Measurements from ENCODE around the gene BCL7A. TPM values are rescaled to one million over a fixed set of nuclear protein-coding genes. Genes with fewer than 3 reads are reported as not detected.

BCL7A gene
- total and polyA plus RNA-seq, 9 of the 15 experiments (the other 6 are each of a cell fraction or from before 2014, with no cell fraction given) = 0.25 to 21.9 (median 14.9) TPM

DNA sequence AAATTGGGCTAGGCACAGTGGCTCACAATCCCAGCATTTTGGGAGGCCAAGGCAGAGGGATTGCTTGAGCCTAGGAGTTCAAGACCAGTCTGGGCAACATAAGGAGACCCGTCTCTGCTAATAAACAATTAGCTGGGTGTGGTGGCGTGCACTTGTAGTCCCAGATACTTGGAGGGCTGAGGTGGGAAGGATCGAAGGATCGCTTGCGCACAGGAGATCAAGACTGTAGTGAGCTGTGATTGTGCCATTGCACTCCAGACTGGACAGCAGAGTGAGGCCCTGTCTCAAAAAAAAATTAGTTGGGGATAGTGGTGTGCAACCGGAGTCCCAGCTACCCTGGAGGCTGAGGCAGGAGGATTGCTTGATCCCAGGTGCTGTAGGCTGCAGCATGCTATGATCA is 38.7 kb upstream of the BCL7A start:
- no peak for FAIRE-seq
- TF ChIP-seq MYC (IDR thresholded peaks at IDR 0.05; ENCODE audit: low read depth, low read length) = no peak
- no peak for TF ChIP-seq MYC (CRISPR knock-in tag; IDR thresholded peaks at IDR 0.05; ENCODE audit: borderline replicate concordance, low read depth)
- TF ChIP-seq, protein P1, sequence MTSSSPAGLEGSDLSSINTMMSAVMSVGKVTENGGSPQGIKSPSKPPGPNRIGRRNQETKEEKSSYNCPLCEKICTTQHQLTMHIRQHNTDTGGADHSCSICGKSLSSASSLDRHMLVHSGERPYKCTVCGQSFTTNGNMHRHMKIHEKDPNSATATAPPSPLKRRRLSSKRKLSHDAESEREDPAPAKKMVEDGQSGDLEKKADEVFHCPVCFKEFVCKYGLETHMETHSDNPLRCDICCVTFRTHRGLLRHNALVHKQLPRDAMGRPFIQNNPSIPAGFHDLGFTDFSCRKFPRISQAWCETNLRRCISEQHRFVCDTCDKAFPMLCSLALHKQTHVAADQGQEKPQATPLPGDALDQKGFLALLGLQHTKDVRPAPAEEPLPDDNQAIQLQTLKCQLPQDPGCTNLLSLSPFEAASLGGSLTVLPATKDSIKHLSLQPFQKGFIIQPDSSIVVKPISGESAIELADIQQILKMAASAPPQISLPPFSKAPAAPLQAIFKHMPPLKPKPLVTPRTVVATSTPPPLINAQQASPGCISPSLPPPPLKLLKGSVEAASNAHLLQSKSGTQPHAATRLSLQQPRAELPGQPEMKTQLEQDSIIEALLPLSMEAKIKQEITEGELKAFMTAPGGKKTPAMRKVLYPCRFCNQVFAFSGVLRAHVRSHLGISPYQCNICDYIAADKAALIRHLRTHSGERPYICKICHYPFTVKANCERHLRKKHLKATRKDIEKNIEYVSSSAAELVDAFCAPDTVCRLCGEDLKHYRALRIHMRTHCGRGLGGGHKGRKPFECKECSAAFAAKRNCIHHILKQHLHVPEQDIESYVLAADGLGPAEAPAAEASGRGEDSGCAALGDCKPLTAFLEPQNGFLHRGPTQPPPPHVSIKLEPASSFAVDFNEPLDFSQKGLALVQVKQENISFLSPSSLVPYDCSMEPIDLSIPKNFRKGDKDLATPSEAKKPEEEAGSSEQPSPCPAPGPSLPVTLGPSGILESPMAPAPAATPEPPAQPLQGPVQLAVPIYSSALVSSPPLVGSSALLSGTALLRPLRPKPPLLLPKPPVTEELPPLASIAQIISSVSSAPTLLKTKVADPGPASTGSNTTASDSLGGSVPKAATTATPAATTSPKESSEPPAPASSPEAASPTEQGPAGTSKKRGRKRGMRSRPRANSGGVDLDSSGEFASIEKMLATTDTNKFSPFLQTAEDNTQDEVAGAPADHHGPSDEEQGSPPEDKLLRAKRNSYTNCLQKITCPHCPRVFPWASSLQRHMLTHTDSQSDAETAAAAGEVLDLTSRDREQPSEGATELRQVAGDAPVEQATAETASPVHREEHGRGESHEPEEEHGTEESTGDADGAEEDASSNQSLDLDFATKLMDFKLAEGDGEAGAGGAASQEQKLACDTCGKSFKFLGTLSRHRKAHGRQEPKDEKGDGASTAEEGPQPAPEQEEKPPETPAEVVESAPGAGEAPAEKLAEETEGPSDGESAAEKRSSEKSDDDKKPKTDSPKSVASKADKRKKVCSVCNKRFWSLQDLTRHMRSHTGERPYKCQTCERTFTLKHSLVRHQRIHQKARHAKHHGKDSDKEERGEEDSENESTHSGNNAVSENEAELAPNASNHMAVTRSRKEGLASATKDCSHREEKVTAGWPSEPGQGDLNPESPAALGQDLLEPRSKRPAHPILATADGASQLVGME (CRISPR knock-in tag; IDR thresholded peaks at IDR 0.05) = no peak
- TF ChIP-seq FOXM1 (IDR thresholded peaks at IDR 0.05; ENCODE audit: low read depth) = no peak
- no peak for TF ChIP-seq FOXM1 (CRISPR knock-in tag; IDR thresholded peaks at IDR 0.05; ENCODE audit: low read depth)
- TF ChIP-seq ZNF444 (CRISPR knock-in tag; IDR thresholded peaks at IDR 0.05) = no peak
- TF ChIP-seq, protein P2, sequence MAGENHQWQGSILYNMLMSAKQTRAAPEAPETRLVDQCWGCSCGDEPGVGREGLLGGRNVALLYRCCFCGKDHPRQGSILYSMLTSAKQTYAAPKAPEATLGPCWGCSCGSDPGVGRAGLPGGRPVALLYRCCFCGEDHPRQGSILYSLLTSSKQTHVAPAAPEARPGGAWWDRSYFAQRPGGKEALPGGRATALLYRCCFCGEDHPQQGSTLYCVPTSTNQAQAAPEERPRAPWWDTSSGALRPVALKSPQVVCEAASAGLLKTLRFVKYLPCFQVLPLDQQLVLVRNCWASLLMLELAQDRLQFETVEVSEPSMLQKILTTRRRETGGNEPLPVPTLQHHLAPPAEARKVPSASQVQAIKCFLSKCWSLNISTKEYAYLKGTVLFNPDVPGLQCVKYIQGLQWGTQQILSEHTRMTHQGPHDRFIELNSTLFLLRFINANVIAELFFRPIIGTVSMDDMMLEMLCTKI (IDR thresholded peaks at IDR 0.05; ENCODE audit: partially characterized antibody) = no peak
- TF ChIP-seq, protein P3, sequence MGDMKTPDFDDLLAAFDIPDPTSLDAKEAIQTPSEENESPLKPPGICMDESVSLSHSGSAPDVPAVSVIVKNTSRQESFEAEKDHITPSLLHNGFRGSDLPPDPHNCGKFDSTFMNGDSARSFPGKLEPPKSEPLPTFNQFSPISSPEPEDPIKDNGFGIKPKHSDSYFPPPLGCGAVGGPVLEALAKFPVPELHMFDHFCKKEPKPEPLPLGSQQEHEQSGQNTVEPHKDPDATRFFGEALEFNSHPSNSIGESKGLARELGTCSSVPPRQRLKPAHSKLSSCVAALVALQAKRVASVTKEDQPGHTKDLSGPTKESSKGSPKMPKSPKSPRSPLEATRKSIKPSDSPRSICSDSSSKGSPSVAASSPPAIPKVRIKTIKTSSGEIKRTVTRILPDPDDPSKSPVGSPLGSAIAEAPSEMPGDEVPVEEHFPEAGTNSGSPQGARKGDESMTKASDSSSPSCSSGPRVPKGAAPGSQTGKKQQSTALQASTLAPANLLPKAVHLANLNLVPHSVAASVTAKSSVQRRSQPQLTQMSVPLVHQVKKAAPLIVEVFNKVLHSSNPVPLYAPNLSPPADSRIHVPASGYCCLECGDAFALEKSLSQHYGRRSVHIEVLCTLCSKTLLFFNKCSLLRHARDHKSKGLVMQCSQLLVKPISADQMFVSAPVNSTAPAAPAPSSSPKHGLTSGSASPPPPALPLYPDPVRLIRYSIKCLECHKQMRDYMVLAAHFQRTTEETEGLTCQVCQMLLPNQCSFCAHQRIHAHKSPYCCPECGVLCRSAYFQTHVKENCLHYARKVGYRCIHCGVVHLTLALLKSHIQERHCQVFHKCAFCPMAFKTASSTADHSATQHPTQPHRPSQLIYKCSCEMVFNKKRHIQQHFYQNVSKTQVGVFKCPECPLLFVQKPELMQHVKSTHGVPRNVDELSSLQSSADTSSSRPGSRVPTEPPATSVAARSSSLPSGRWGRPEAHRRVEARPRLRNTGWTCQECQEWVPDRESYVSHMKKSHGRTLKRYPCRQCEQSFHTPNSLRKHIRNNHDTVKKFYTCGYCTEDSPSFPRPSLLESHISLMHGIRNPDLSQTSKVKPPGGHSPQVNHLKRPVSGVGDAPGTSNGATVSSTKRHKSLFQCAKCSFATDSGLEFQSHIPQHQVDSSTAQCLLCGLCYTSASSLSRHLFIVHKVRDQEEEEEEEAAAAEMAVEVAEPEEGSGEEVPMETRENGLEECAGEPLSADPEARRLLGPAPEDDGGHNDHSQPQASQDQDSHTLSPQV (IDR thresholded peaks at IDR 0.05) = no peak
- BruUV-seq (replicated peaks) = no TSS peak

More for the DNA sequence above, 38.7 kb upstream of the BCL7A start:
- Histone ChIP-seq H3K27me3 (ENCODE audit: control insufficient read depth in 2 of 2, insufficient read depth in 2 of 2, low read length in 2 of 2) (no peaks in the 10 kb centered on the region), H3K36me3 (ENCODE audit: control insufficient read depth, insufficient read depth, low read length) (no peaks in the 10 kb centered on the region), H3K79me2 (ENCODE audit: control insufficient read depth, insufficient read depth, low read length) (no peaks in the 10 kb centered on the region), H4K20me1 (replicated peaks; ENCODE audit: control insufficient read depth, insufficient read depth, low read length) (no peaks in the 10 kb centered on the region), H3K9me1 (ENCODE audit: control insufficient read depth, insufficient read depth, low read length) (no peaks in the 10 kb centered on the region), H3K4me2 (ENCODE audit: insufficient read depth, low read length) (no peak overlapping the region), H3K9ac (ENCODE audit: insufficient read depth in 1 of 2, low read depth in 2 of 2, low read length in 2 of 2) (no peak overlapping the region; a peak in 1 of 4 replicates), H3K9me3 (replicated peaks; ENCODE audit: control insufficient read depth, insufficient read depth, low read depth, low read length) (no peaks in the 10 kb centered on the region), H3K4me1 (replicated peaks in 1 of 2; ENCODE audit: control insufficient read depth in 2 of 2, insufficient read depth in 2 of 2, low read length in 2 of 2) (peaks cover 4 to 5% of the 10 kb centered on the region in 2 experiments; a peak in 2 of 5 replicates), H3K4me3 (no peak overlapping the region), H3K27ac (ENCODE audit: extremely low read depth, low read depth, low read length) (no peak overlapping the region), H2AFZ (ENCODE audit: low read depth, low read length) (no peak overlapping the region)
- intact Hi-C loops (cut with micrococcal nuclease) = no loop called here
- 64% methylated on average over 6 of the region's 6 CpGs for WGBS (ENCODE audit: insufficient coverage, low coverage, missing lambda C conversion rate)
- ChIA-PET CTCF (ENCODE audit: low intra/inter-chr PET ratio) (no interaction called here), POLR2A (no interaction called here)
- DNase-seq (ENCODE audit: extremely low read depth in 1 of 4, low spot score in 3 of 4) (no peak), ATAC-seq (no peak)
- in situ Hi-C loops (cut with MboI) = no loop called here
